ENCODE results near the gene APOBEC3H. TPM values are rescaled to one million over a fixed set of nuclear protein-coding genes. Genes with fewer than 3 reads are reported as not detected.
A peak's percentile ranks its signal among the peaks of the same experiment; 100 is the strongest.

The APOBEC3H gene
- total and polyA plus RNA-seq, 8 donors, result 0.63 to 7.8 TPM; not detected in 6

DNA sequence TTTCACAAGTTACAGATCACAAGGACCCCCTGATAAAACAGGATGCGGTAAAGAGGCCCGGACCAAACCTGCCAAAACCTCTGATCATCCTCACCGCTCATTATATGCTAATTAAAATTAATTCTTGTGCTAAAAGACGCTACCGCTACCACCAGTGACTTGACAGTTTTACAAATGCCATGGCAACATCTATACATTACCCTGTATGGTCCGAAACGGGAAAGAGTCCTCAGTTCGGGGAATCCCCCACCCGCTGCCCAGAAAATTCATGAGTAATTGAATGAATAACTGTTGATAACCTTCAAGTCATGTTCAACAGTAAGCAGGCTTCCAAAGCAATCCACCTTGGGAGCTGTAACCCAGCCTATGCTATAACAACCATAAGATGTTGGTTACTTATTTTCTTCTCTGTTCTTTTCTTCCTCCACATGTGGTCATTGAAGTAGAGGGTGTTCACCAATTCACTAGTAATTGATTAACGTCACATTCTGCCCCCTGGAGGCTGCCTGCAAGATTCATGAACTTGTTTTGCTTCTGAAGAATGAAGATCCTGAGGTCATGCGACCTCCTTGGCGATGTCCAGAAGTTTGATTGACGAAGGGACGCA lies 20.6 kb downstream of the APOBEC3H start:
- peak; percentile 70 to 75 for DNase-seq
- Histone ChIP-seq H3K4me3 (no peak overlapping the region), H3K27me3 (peaks cover 0 to 43% (median 0%) of the 10 kb centered on the region in 3 donors), H3K9me3 (no peaks in the 10 kb centered on the region), H3K36me3 (no peaks in the 10 kb centered on the region), H3K27ac (no peak overlapping the region), H3K4me1 (peaks cover 0 to 7% (median 2%) of the 10 kb centered on the region in 4 donors)
- intact Hi-C loops (cut with DNase I; ENCODE audit: low total_unique reads), result no loop called here
- WGBS, 5 donors, result 49 to 53% (median 50%) methylated on average over 14 of the region's 14 CpGs
- TF ChIP-seq, protein P1, sequence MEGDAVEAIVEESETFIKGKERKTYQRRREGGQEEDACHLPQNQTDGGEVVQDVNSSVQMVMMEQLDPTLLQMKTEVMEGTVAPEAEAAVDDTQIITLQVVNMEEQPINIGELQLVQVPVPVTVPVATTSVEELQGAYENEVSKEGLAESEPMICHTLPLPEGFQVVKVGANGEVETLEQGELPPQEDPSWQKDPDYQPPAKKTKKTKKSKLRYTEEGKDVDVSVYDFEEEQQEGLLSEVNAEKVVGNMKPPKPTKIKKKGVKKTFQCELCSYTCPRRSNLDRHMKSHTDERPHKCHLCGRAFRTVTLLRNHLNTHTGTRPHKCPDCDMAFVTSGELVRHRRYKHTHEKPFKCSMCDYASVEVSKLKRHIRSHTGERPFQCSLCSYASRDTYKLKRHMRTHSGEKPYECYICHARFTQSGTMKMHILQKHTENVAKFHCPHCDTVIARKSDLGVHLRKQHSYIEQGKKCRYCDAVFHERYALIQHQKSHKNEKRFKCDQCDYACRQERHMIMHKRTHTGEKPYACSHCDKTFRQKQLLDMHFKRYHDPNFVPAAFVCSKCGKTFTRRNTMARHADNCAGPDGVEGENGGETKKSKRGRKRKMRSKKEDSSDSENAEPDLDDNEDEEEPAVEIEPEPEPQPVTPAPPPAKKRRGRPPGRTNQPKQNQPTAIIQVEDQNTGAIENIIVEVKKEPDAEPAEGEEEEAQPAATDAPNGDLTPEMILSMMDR (IDR thresholded peaks at IDR 0.05), result peak in 5 of 7 experiments; percentile 25 to 61 (median 47)
- no peak for TF ChIP-seq POLR2AphosphoS5 (IDR thresholded peaks at IDR 0.05)

DNA sequence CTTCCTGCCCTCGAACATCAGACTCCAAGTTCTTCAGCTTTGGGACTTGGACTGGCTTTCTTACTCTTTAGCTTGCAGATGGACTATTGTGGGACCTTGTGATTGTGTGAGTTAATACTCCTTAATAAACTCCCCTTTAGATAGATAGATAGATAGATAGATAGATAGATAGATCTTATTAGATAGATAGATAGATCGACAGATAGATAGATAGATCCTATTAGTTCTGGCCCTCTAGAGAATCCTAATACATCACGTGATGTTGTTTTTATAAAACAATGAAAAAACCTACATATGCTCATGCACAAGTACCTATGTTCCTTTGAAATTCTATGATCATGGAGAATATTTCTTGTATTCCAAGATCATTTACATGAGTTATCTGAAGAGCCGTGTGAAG lies 23.9 kb downstream of the APOBEC3H start:
- no peak for TF ChIP-seq EP300 (IDR thresholded peaks at IDR 0.05)
- TF ChIP-seq, protein P1 (IDR thresholded peaks at IDR 0.05), result no peak
- TF ChIP-seq POLR2AphosphoS5 (IDR thresholded peaks at IDR 0.05), result no peak
- no peak for TF ChIP-seq POLR2A (IDR thresholded peaks at IDR 0.05)
- intact Hi-C loops (cut with DNase I; ENCODE audit: low total_unique reads), result loop anchor here (5.0 to 10.0 kb wide), 3 partner anchors 106 to 354 kb away; partner anchors contain the start of gene APOBEC3C
- H3K4me3 ChIP-seq, result no peak overlapping the region
- no peak for DNase-seq
- no peak overlapping the region for H3K27ac ChIP-seq
- H3K36me3 ChIP-seq, result no peaks in the 10 kb centered on the region
- H3K27me3 ChIP-seq, result peaks cover 0 to 16% (median 0%) of the 10 kb centered on the region in 3 donors
- H3K9me3 ChIP-seq, result no peaks in the 10 kb centered on the region
- peaks cover 0 to 15% (median 5%) of the 10 kb centered on the region in 4 donors for H3K4me1 ChIP-seq
- WGBS, 5 donors, result 81 to 88% (median 86%) methylated on average over 4 of the region's 4 CpGs

DNA sequence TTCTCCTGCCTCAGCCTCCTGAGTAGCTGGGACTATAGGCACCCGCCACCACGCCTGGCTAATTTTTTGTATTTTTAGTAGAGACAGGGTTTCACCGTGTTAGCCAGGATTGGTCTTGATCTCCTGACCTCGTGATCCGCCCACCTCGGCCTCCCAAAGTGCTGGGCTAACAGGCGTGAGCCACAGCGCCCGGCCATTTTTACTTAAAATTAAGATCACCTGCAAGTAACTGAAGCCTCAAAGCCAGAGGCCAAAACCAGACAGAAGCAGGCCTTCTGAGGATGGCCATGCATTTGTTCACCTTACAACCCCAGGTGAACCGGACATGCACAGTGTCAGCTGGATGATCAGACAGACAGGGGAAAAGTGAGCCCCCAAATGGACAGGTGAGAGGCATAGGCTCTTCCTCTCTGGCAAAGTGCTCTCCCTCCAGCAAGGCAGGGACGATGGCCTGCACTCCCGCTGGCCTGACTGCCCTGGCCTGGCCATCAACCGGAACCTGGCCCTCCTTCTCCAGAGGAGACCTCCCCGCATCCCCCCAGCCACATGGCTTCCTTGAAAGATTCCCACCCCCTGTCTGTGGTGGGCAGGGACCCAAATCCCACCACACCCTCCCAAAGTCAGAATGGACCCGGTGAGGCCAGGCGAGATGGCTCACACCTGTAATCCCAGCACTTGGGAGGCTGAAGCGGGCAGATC lies 25.9 kb downstream of the APOBEC3H start:
- no peaks in the 10 kb centered on the region for H3K36me3 ChIP-seq
- H3K27ac ChIP-seq, result no peak overlapping the region
- no peaks in the 10 kb centered on the region for H3K27me3 ChIP-seq
- no peaks in the 10 kb centered on the region for H3K9me3 ChIP-seq
- peaks cover 0 to 11% (median 5%) of the 10 kb centered on the region in 4 donors for H3K4me1 ChIP-seq
- no peak for DNase-seq
- intact Hi-C loops (cut with DNase I; ENCODE audit: low total_unique reads), result loop anchor here (5.0 to 10.0 kb wide), 3 partner anchors 108 to 356 kb away; partner anchors contain the start of gene APOBEC3C
- H3K4me3 ChIP-seq, result no peak overlapping the region
- WGBS, 5 donors, result 91 to 95% (median 92%) methylated on average over 14 to 17 of the region's 17 CpGs
- no peak for TF ChIP-seq POLR2AphosphoS5 (IDR thresholded peaks at IDR 0.05)
- TF ChIP-seq POLR2A (IDR thresholded peaks at IDR 0.05), result no peak
- TF ChIP-seq, protein P1 (IDR thresholded peaks at IDR 0.05), result no peak
- TF ChIP-seq EP300 (IDR thresholded peaks at IDR 0.05), result no peak

DNA sequence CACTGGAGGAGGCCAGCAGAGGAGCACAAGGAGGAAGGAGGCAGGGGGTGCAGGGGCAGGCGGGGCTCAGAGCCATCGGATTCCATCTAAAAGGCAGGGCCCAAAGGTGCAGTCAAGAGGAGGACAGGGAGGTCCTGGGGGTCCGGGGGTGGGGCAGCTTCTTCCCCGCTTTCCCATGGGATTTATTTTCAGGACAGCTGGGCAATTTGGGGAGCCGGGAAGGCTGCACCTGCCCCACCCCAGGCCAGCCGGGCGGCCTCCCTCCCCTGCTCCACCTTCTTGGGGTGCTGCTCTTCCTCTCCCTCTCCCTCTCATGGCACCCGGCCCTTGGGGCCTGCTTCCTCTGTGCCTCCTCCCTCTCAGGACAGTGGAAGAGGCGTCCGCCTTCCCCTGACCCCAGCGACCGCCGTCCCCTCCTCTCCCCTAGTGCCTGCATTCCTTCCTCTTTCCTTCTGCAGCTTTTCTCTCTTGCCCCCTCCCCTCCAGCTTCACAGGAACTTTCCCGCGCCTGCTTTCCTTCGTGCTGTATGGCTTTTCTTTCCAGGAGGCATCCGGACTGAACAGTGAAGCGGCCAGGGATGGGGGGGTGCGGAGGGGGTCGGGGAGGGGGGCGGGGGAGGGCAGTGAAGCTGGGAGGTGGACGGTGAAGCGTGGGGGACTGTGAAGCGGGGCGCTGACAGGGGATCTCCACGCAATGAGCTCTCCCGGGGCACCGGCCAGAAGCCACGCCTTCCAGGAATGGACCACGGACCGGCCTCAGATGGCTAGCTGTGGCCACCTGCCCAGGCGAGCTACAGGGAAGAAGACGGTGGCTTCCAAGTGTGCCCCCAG lies 26.9 kb downstream of the APOBEC3H start:
- Histone ChIP-seq H3K36me3 (peaks cover 0 to 7% (median 0%) of the 10 kb centered on the region in 4 donors), H3K27me3 (no peaks in the 10 kb centered on the region), H3K4me3 (no peak overlapping the region), H3K9me3 (no peaks in the 10 kb centered on the region), H3K4me1 (peaks cover 0 to 10% (median 4%) of the 10 kb centered on the region in 4 donors), H3K27ac (no peak overlapping the region)
- WGBS, 5 donors, result 27 to 34% (median 32%) methylated on average over 31 to 33 of the region's 33 CpGs
- TF ChIP-seq POLR2AphosphoS5 (IDR thresholded peaks at IDR 0.05), result no peak
- intact Hi-C loops (cut with DNase I; ENCODE audit: low total_unique reads), result loop anchor here (5.0 to 10.0 kb wide), 3 partner anchors 109 to 357 kb away; partner anchors contain the start of gene APOBEC3C
- no peak for DNase-seq
